Measurements from ENCODE around the gene CNTRL. TPM values are rescaled to one million over a fixed set of nuclear protein-coding genes. Genes with fewer than 3 reads are reported as not detected.

The CNTRL gene
- total and polyA plus RNA-seq, 2 of the 8 experiments (the other 6 are each of a cell fraction or from before 2014, with no cell fraction given), result 5.1 to 13.9 TPM

DNA sequence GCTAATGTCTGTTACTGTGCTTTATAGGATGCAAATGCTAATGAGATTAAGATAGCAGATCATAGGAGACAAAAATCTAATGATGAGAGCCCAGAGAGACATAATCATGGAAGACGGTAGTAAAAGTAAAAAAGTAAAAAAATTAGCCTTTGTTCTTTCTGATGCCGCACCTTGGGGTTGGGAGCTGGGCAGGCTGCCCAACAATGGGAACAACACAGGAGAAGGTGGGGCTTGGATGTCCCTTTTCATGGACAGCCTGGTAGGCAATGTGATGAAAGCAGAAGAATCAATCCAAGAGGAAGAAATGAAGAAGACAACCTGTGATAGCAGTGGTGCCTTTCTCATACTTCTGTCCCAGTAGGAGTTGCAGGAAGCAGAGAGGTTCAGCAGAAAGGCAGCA is 69.7 kb downstream of the CNTRL start:
- H2BK15ac ChIP-seq (ENCODE audit: low read length), result no peak overlapping the region
- no peaks in the 10 kb centered on the region for H4K20me1 ChIP-seq (replicated peaks in 1 of 2; ENCODE audit: control insufficient read depth in 1 of 2, insufficient read depth in 2 of 2, low read length in 2 of 2)
- H3K9ac ChIP-seq (replicated peaks in 1 of 4; ENCODE audit: extremely low read depth in 1 of 4, low read depth in 3 of 4, low read length in 3 of 4), result no peak overlapping the region
- H3K4ac ChIP-seq (replicated peaks; ENCODE audit: insufficient read length, low read depth, low read length), result no peak overlapping the region
- TF ChIP-seq MAFK (IDR thresholded peaks at IDR 0.05; ENCODE audit: low read depth, low read length) (no peak), PHF8 (conservative IDR thresholded peaks at IDR 0.05; ENCODE audit: low read depth, low read length) (no peak), BCL11A (IDR thresholded peaks at IDR 0.05; ENCODE audit: low read depth in 2 of 2, low read length in 2 of 2) (no peak), HDAC2 (IDR thresholded peaks at IDR 0.05; ENCODE audit: borderline replicate concordance in 1 of 2, low read depth in 2 of 2, low read length in 2 of 2) (no peak), KDM1A (IDR thresholded peaks at IDR 0.05; ENCODE audit: borderline replicate concordance, low read length) (no peak), RAD21 (IDR thresholded peaks at IDR 0.05 in 1 of 2, conservative IDR thresholded peaks at IDR 0.05 in 1 of 2; ENCODE audit: low read depth in 2 of 2, low read length in 2 of 2) (no peak)
- TF ChIP-seq, protein P1, sequence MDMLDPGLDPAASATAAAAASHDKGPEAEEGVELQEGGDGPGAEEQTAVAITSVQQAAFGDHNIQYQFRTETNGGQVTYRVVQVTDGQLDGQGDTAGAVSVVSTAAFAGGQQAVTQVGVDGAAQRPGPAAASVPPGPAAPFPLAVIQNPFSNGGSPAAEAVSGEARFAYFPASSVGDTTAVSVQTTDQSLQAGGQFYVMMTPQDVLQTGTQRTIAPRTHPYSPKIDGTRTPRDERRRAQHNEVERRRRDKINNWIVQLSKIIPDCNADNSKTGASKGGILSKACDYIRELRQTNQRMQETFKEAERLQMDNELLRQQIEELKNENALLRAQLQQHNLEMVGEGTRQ (IDR thresholded peaks at IDR 0.05; ENCODE audit: low read length), result no peak
- H2BK12ac ChIP-seq (ENCODE audit: low read depth, low read length), result no peak overlapping the region
- ChIA-PET CTCF (ENCODE audit: partially characterized antibody) (interaction anchor here (1.5 kb wide), 1 partner anchor 163 kb away, joined by 3 read pairs; no protein-coding TSS in a partner anchor), POLR2A (ENCODE audit: partially characterized antibody) (no interaction called here)
- H3K4me2 ChIP-seq (ENCODE audit: insufficient read depth in 1 of 2, low read depth in 2 of 2, low read length in 2 of 2), result no peak overlapping the region
- no peak for FAIRE-seq
- H3K14ac ChIP-seq (ENCODE audit: insufficient read length), result no peak overlapping the region
- H3K9me3 ChIP-seq (ENCODE audit: insufficient read depth in 2 of 2, low read depth in 1 of 2, low read length in 1 of 2), result no peaks in the 10 kb centered on the region
- no peak overlapping the region for H2BK120ac ChIP-seq (replicated peaks; ENCODE audit: low read depth, low read length)
- no peak overlapping the region for H3K18ac ChIP-seq (ENCODE audit: extremely low read depth, low read length)
- no peaks in the 10 kb centered on the region; the same call in 1 of the 2 replicates for H3K23me2 ChIP-seq (ENCODE audit: low read depth, low read length)
- no peak overlapping the region for H3K4me3 ChIP-seq (ENCODE audit: extremely low read depth in 1 of 4, insufficient read depth in 2 of 4, low read depth in 3 of 4, low read length in 4 of 4)
- H3K56ac ChIP-seq (replicated peaks; ENCODE audit: insufficient read length, low read depth, low read length), result no peak overlapping the region
- H2AK5ac ChIP-seq (ENCODE audit: low read depth, low read length), result no peak overlapping the region
- H3K23ac ChIP-seq (ENCODE audit: insufficient read length), result no peak overlapping the region
- H3K27me3 ChIP-seq (replicated peaks in 1 of 4; ENCODE audit: control insufficient read depth in 3 of 4, extremely low read depth in 1 of 4, insufficient read depth in 3 of 4, low read length in 3 of 4), result no peaks in the 10 kb centered on the region
- H3K36me3 ChIP-seq (ENCODE audit: control insufficient read depth in 2 of 4, insufficient read depth in 4 of 4, low read length in 3 of 4), result peaks cover 0 to 12% (median 4%) of the 10 kb centered on the region in 4 experiments; a peak in 5 of 8 replicates
- H3K27ac ChIP-seq (ENCODE audit: low read depth, low read length), result no peak overlapping the region
- DNase-seq (ENCODE audit: low read depth in 1 of 2, low spot score in 2 of 2), result no peak
- WGBS, 2 experiments (ENCODE audit: extremely low coverage in 1 of 2, insufficient coverage in 1 of 2, insufficient read length in 1 of 2, insufficient replicate concordance in 2 of 2, low coverage in 1 of 2, low lambda C conversion rate in 2 of 2, missing lambda C conversion rate in 1 of 2), result 87% methylated on average over 2 of the region's 2 CpGs; no CpG with 5 or more reads in 1 of the 2 experiments
- H2BK5ac ChIP-seq (ENCODE audit: low read depth, low read length), result no peak overlapping the region
- H3K79me1 ChIP-seq (ENCODE audit: low read depth, low read length), result no peaks in the 10 kb centered on the region
- H4K5ac ChIP-seq (ENCODE audit: insufficient read length, low read depth, low read length), result no peak overlapping the region
- peaks cover 0 to 3% (median 0%) of the 10 kb centered on the region in 4 experiments; a peak in 1 of 7 replicates for H3K4me1 ChIP-seq (replicated peaks in 1 of 4; ENCODE audit: control insufficient read depth in 3 of 4, insufficient read depth in 4 of 4, low read length in 3 of 4)
- no peaks in the 10 kb centered on the region for H3K79me2 ChIP-seq (ENCODE audit: control insufficient read depth in 1 of 2, insufficient read depth in 2 of 2, low read length in 2 of 2)
- H4K8ac ChIP-seq (ENCODE audit: extremely low read depth, insufficient read depth, low read length), result no peak overlapping the region
- H2AFZ ChIP-seq (ENCODE audit: low read length), result no peak overlapping the region
- no peak overlapping the region for H2BK20ac ChIP-seq (ENCODE audit: low read length)
- H4K91ac ChIP-seq (replicated peaks; ENCODE audit: insufficient read length, low read length), result no peak overlapping the region
